DND-41 (cell line): Measurements from ENCODE around the gene RNASEH2A.

Source experiments
- EZH2 ChIP-seq: IDR thresholded peaks from 3 replicates; pipeline ENCODE4 v1.6.1; 2012; ENCODE audit warnings: borderline replicate concordance, low read depth, mild to moderate bottlenecking, moderate library complexity, low read length, inconsistent platforms; ENCODE audit not compliant: severe bottlenecking
- TF ChIP-seq, protein P1 (sequence below): IDR thresholded peaks from 2 replicates; pipeline ENCODE4 v1.5.1; 2012; ENCODE audit warnings: borderline replicate concordance, low read length, moderate library complexity, mild to moderate bottlenecking; ENCODE audit not compliant: poor library complexity, severe bottlenecking; ENCODE audit errors: extremely low read depth

GRCh38 chr19:12772323-12772722 lies 34.1 kb upstream of the RNASEH2A start:
- TF ChIP-seq EZH2, result no peak
- TF ChIP-seq, protein P1, sequence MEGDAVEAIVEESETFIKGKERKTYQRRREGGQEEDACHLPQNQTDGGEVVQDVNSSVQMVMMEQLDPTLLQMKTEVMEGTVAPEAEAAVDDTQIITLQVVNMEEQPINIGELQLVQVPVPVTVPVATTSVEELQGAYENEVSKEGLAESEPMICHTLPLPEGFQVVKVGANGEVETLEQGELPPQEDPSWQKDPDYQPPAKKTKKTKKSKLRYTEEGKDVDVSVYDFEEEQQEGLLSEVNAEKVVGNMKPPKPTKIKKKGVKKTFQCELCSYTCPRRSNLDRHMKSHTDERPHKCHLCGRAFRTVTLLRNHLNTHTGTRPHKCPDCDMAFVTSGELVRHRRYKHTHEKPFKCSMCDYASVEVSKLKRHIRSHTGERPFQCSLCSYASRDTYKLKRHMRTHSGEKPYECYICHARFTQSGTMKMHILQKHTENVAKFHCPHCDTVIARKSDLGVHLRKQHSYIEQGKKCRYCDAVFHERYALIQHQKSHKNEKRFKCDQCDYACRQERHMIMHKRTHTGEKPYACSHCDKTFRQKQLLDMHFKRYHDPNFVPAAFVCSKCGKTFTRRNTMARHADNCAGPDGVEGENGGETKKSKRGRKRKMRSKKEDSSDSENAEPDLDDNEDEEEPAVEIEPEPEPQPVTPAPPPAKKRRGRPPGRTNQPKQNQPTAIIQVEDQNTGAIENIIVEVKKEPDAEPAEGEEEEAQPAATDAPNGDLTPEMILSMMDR, result no peak
